RWPE1 (cell line): Measurements from ENCODE around the gene NSUN6.

ENCODE experiments used
- CTCF ChIA-PET: fragments of 350-600 bp; sonication (Branson Sonifier 250); formaldehyde crosslinking; extraction: SDS; loops from one replicate; lab custom pipeline; 2021; lab: Yijun Ruan, JAX
- POLR2A ChIA-PET: fragments of 400-600 bp; formaldehyde crosslinking; extraction: SDS; loops from one replicate; lab custom pipeline; 2020; ENCODE audit warnings: antibody characterized with exemption; ENCODE audit not compliant: low non-redundant PET; lab: Yijun Ruan, JAX
- DNase-seq: peaks from one replicate; pipeline ENCODE4 v3.0.0; 2012; ENCODE audit warnings: low spot score
- H3K27ac ChIP-seq: fragments of 450-650 bp; 2 replicates; pipeline ENCODE4 v1.5.1; 2017
- CTCF ChIP-seq: fragments of 450-650 bp; conservative IDR thresholded peaks from 2 replicates; pipeline ENCODE4 v1.5.1; 2017; ENCODE audit warnings: low read depth, mild to moderate bottlenecking

Gene NSUN6

GRCh38 chr10:18523858-18524257 is 127.5 kb downstream of the NSUN6 start:
- ChIA-PET CTCF (no interaction called here), POLR2A (no interaction called here)
- no peak for DNase-seq
- no peak overlapping the region for H3K27ac ChIP-seq
- no peak for TF ChIP-seq CTCF

- ChIA-PET CTCF (interaction anchor here (0.6 kb wide), 1 partner anchor 168 kb away, joined by 4 read pairs; no protein-coding TSS in a partner anchor), POLR2A (no interaction called here)
- DNase-seq = no peak
- no peak overlapping the region for H3K27ac ChIP-seq
- TF ChIP-seq CTCF = no peak
Measured at GRCh38 chr10:18523025-18523424, 128.4 kb downstream of the NSUN6 start.

- no peak overlapping the region for H3K27ac ChIP-seq
- no peak for TF ChIP-seq CTCF
- CTCF ChIA-PET = no interaction called here
- POLR2A ChIA-PET = no interaction called here
- DNase-seq = no peak
Measured at GRCh38 chr10:18516851-18517250, 134.5 kb downstream of the NSUN6 start.

DNA sequence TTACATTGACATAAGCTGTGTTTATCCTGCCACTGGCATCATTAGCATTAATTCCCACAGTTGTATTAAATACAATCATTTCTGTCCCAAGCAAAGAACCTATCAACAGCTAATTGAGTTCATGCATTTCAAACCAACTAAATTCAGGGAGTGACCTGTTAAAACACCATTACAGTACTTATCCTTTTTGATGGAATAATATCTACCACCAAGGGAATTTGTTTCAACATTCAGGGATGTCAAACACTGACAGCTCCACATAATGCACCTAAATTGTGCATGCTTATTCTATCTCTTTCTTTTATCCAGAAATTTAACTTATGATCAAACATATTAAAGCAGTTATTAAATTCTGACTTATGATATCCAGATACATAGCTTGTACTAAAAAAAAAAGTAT is 136.8 kb downstream of the NSUN6 start:
- no peak for TF ChIP-seq CTCF
- ChIA-PET CTCF (no interaction called here), POLR2A (no interaction called here)
- no peak for DNase-seq
- no peak overlapping the region for H3K27ac ChIP-seq

DNA sequence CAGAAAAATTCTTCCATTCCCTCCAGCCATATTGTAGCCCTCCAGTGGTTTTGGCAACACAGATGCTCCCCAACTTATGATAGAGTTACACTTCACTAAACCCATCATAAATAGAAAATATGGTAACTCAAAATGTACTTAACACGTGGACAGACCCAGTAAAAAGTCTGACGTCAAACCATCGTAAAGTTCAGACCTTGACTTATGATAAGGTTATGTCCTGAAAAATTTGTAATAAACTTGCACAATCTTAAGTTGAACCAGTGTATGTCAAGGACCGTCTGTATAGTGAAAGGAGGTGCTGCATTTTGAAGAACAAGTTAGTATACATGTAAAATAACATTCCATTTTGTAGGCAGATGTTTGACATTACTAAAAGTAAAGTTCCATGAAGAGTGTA is 142.8 kb downstream of the NSUN6 start:
- ChIA-PET POLR2A (no interaction called here), CTCF (interaction anchor here (0.6 kb wide), 1 partner anchor 50 kb away, joined by 3 read pairs; no protein-coding TSS in a partner anchor)
- DNase-seq = no peak
- H3K27ac ChIP-seq = no peak overlapping the region
- TF ChIP-seq CTCF = no peak

DNA sequence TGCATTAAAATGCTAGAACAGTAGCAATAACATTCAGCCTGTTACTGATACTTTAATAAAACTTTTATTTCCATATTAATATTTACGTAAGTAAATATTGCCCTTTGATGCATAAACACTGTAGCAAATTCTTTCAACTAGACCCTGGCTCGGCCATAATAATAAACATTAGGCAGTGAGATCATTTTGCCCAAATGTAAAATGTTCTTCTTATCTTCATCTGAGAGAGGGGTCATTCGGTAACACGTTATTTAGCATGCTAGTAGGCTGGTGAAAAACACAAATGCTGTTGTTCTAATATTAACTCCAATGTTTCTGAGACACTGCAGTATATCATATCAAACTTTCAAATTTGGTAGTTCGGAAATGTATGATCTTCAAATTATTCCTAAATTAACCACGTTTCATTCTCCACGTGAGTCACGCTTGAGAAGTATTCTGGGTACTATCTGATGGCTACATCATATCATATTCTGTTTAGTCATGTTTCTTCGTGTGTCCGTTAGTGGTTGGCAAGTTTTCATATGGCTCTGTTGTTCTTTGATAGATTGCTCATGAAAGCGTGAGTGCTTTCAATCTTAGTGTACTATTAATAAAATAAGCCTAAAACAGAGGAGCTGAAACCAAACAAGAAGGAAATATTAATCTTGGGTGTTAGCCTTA is 145.8 kb downstream of the NSUN6 start:
- TF ChIP-seq CTCF = no peak
- ChIA-PET CTCF (no interaction called here), POLR2A (no interaction called here)
- DNase-seq = no peak
- no peak overlapping the region for H3K27ac ChIP-seq
